Right lobe of liver (tissue), 6 donors: Measurements from ENCODE around the gene ABCC2. TPM values are rescaled to one million over a fixed set of nuclear protein-coding genes. Genes with fewer than 3 reads are reported as not detected.

ENCODE experiments used
- ATAC-seq, 4 donors: fragments of 200-7000 bp; cut with Tn5 transposase; one replicate each; pipeline ENCODE4 v1.9.1; 2020; ENCODE audit warnings: mild to moderate bottlenecking in 4 of 4, moderate library complexity in 4 of 4
- DNase-seq, 3 donors: peaks; one replicate each; pipeline ENCODE4 v3.0.0-alpha.2; 2020
- H3K27ac ChIP-seq, 3 donors: fragments of 200-600 bp; one replicate each; pipeline ENCODE4 v1.8.0; 2022
- H3K27me3 ChIP-seq, 2 donors: fragments of 200-600 bp; one replicate each; pipeline ENCODE4 v1.8.0; 2022
- H3K36me3 ChIP-seq, 4 donors: fragments of 200-600 bp; sonication (generic) in 1 of 4; one replicate each; pipeline versions ENCODE4 v1.5.1 to v1.8.0; 2017 to 2022; ENCODE audit warnings: control low read depth in 1 of 4
- H3K4me1 ChIP-seq, 4 donors: fragments of 200-600 bp; sonication (generic) in 1 of 4; one replicate each; pipeline versions ENCODE4 v1.5.1 to v1.8.0; 2017 to 2022; ENCODE audit warnings: control low read depth in 1 of 4
- H3K4me3 ChIP-seq, 3 donors: fragments of 200-600 bp; one replicate each; pipeline ENCODE4 v1.8.0; 2022
- H3K9me3 ChIP-seq, 4 donors: fragments of 200-600 bp; sonication (generic) in 1 of 4; one replicate each; pipeline versions ENCODE4 v1.5.1 to v1.8.0; 2017 to 2022; ENCODE audit warnings: control low read depth in 1 of 4
- CTCF ChIP-seq, 4 donors: fragments of 200-600 bp in 3 of 4; fragments of 450-650 bp in 1 of 4; IDR thresholded peaks; one replicate each; pipeline versions ENCODE4 v1.5.1 to v1.8.0; 2016 to 2022; ENCODE audit warnings: antibody characterized with exemption in 4 of 4, mild to moderate bottlenecking in 2 of 4
- POLR2A ChIP-seq: fragments of 450-650 bp; IDR thresholded peaks from one replicate; pipeline ENCODE4 v1.6.1; 2017; ENCODE audit warnings: antibody characterized with exemption, mild to moderate bottlenecking
- WGBS: methylation state at CpG from one replicate; pipeline ENCODE4 v1.1.6; 2018; ENCODE audit warnings: low coverage, low lambda C conversion rate; ENCODE audit not compliant: insufficient coverage; ENCODE audit errors: missing lambda C conversion rate; 5-methylcytosine and 5-hydroxymethylcytosine counted together
- intact Hi-C, 2 donors: fragments of 100-400 bp; cut with DNase I; formaldehyde crosslinking; loops; one replicate each; pipeline versions ENCODE4 v1.11.2 to v1.14.1; 2022
- total RNA-seq, 6 experiments: library from RNA; depleted of rRNA in 2 of 6; stranded (reverse); fragments of >200 nt in 2 of 6; fragmentation: NEBNext Ultra II Directional in 3 of 6; extraction: Animal tissue kit (Norgen Biotek cat#: 25700) in 3 of 6; gene quantifications; one replicate each; pipeline versions ENCODE4 v1.1.0 to v1.2.4, GENCODE V29; 2016 to 2023
- donor health status: DM: no; HTN: yes; CAD: no.
- donor health status: DM: no; HTN: no; CAD: no.
- donor health status: DM: no; HTN: no; CAD: no.
- donor health status: DM: no; HTN: yes; CAD: no.
- donor health status: DM: no; HTN: yes; CAD: no.

Gene ABCC2
- total RNA-seq, 6 experiments from 2014 or later = 136 to 372 (median 156) TPM

- Histone ChIP-seq H3K36me3 (peaks cover 0 to 40% (median 13%) of the 10 kb centered on the region in 4 donors), H3K4me1 (no peaks in the 10 kb centered on the region), H3K27ac (no peak overlapping the region), H3K27me3 (no peaks in the 10 kb centered on the region), H3K4me3 (no peak overlapping the region), H3K9me3 (no peaks in the 10 kb centered on the region)
- no peak for ATAC-seq
- intact Hi-C loops = no loop called here
- DNase-seq = no peak
- 81% methylated on average over 5 of the region's 5 CpGs for WGBS
- TF ChIP-seq CTCF (IDR thresholded peaks at IDR 0.05) = no peak
- no peak for TF ChIP-seq POLR2A
These were observed 93.0 kb downstream of the ABCC2 start for GRCh38 chr10:99875473-99875872.

- TF ChIP-seq POLR2A (no peak), CTCF (IDR thresholded peaks at IDR 0.05) (no peak)
- DNase-seq = peak in 1 of 3 donors; percentile 43
- H3K9me3 ChIP-seq = no peaks in the 10 kb centered on the region
- ATAC-seq = peak; percentile 60 to 83 (median 68)
- no peaks in the 10 kb centered on the region for H3K4me1 ChIP-seq
- H3K27ac ChIP-seq = no peak overlapping the region
- H3K4me3 ChIP-seq = no peak overlapping the region
- no peaks in the 10 kb centered on the region for H3K27me3 ChIP-seq
- peaks cover 0 to 88% (median 39%) of the 10 kb centered on the region in 4 donors for H3K36me3 ChIP-seq
- intact Hi-C loops = no loop called here
- 70% methylated on average over 13 of the region's 19 CpGs for WGBS
These were observed 97.8 kb downstream of the ABCC2 start for GRCh38 chr10:99880080-99880835.

GRCh38 chr10:99881371-99881770 lies 98.9 kb downstream of the ABCC2 start:
- intact Hi-C loops = no loop called here
- no peak overlapping the region for H3K4me3 ChIP-seq
- no peak for DNase-seq
- H3K9me3 ChIP-seq = no peaks in the 10 kb centered on the region
- peaks cover 0 to 94% (median 43%) of the 10 kb centered on the region in 4 donors for H3K36me3 ChIP-seq
- no peak for ATAC-seq
- no peak overlapping the region for H3K27ac ChIP-seq
- H3K27me3 ChIP-seq = no peaks in the 10 kb centered on the region
- TF ChIP-seq POLR2A = no peak
- no peak for TF ChIP-seq CTCF (IDR thresholded peaks at IDR 0.05)
- WGBS = 85% methylated on average over 5 of the region's 5 CpGs
- H3K4me1 ChIP-seq = no peaks in the 10 kb centered on the region

GRCh38 chr10:99883523-99883922 lies 101.1 kb downstream of the ABCC2 start:
- Histone ChIP-seq H3K36me3 (peaks cover 0 to 100% (median 41%) of the 10 kb centered on the region in 4 donors), H3K27me3 (no peaks in the 10 kb centered on the region), H3K4me3 (no peak overlapping the region), H3K27ac (no peak overlapping the region), H3K9me3 (no peaks in the 10 kb centered on the region), H3K4me1 (no peaks in the 10 kb centered on the region)
- 85% methylated on average over 2 of the region's 2 CpGs for WGBS
- intact Hi-C loops = no loop called here
- ATAC-seq (peak; percentile 21 to 49 (median 40)), DNase-seq (no peak)
- TF ChIP-seq POLR2A (no peak), CTCF (IDR thresholded peaks at IDR 0.05) (no peak)
